IPS DF 4.7 (cell line): Measurements from ENCODE around the gene PRKAR2A.
"Not testable (repeated sequence)": the region's sequence is repeated elsewhere in the genome, so short reads cannot be mapped to it uniquely, and the experiment has no call there.

Experiments used
- DNase-seq: peaks from one replicate; pipeline ENCODE4 v3.0.0-alpha.2; 2013; ENCODE audit warnings: low spot score; ENCODE audit errors: extremely low read depth

PRKAR2A gene

GRCh38 chr3:48837163-48837562 is 10.5 kb downstream of the PRKAR2A start:
- DNase-seq: no peak

GRCh38 chr3:48835650-48836366 is 11.9 kb downstream of the PRKAR2A start:
- DNase-seq: no peak

GRCh38 chr3:48832684-48833083 is 15.0 kb downstream of the PRKAR2A start:
- DNase-seq: no peak

GRCh38 chr3:48830715-48831114 is 17.0 kb downstream of the PRKAR2A start:
- DNase-seq: no peak

GRCh38 chr3:48829525-48829924 is 18.1 kb downstream of the PRKAR2A start:
- not testable (repeated sequence) for DNase-seq

- DNase-seq: not testable (repeated sequence)
Observed at GRCh38 chr3:48827874-48828273, 19.8 kb downstream of the PRKAR2A start.

- no peak for DNase-seq
Observed at GRCh38 chr3:48826451-48826850, 21.2 kb downstream of the PRKAR2A start.

- no peak for DNase-seq
Observed at GRCh38 chr3:48820612-48821324, 26.9 kb downstream of the PRKAR2A start.

- DNase-seq: no peak
Observed at GRCh38 chr3:48819234-48820221, 28.1 kb downstream of the PRKAR2A start.

GRCh38 chr3:48811524-48811923 is 36.1 kb downstream of the PRKAR2A start:
- no peak for DNase-seq

- no peak for DNase-seq
Observed at GRCh38 chr3:48804930-48805329, 42.7 kb downstream of the PRKAR2A start.

- DNase-seq: not testable (repeated sequence)
Observed at GRCh38 chr3:48800831-48801230, 46.8 kb downstream of the PRKAR2A start.

- DNase-seq: no peak
Observed at GRCh38 chr3:48798998-48799397, 48.7 kb downstream of the PRKAR2A start.

- DNase-seq: no peak
Observed at GRCh38 chr3:48797626-48798025, 50.0 kb downstream of the PRKAR2A start.

- DNase-seq: no peak
Observed at GRCh38 chr3:48795997-48796732, 51.5 kb downstream of the PRKAR2A start.

- DNase-seq: not testable (repeated sequence)
Observed at GRCh38 chr3:48793484-48793883, 54.2 kb downstream of the PRKAR2A start.

- no peak for DNase-seq
Observed at GRCh38 chr3:48789665-48790064, 58.0 kb downstream of the PRKAR2A start.

GRCh38 chr3:48788544-48789162 is 59.0 kb downstream of the PRKAR2A start:
- no peak for DNase-seq

GRCh38 chr3:48784426-48785120 is 63.1 kb downstream of the PRKAR2A start:
- no peak for DNase-seq

GRCh38 chr3:48783304-48783703 is 64.4 kb downstream of the PRKAR2A start:
- DNase-seq: no peak
